Tibial nerve (tissue), 4 donors: ENCODE data around the gene EP300. TPM values are rescaled to one million over a fixed set of nuclear protein-coding genes. Genes with fewer than 3 reads are reported as not detected.

ENCODE experiments used
- DNase-seq, 2 donors: peaks; one replicate each; pipeline ENCODE4 v3.0.0-alpha.2; 2019; ENCODE audit warnings: low spot score in 2 of 2
- H3K27ac ChIP-seq, 4 donors: fragments of 200-600 bp; sonication (generic) in 3 of 4; one replicate each; pipeline ENCODE4 v1.5.1; 2017 to 2019; ENCODE audit warnings: mild to moderate bottlenecking in 1 of 4
- H3K27me3 ChIP-seq, 2 donors: fragments of 200-600 bp; sonication (generic) in 1 of 2; one replicate each; pipeline versions ENCODE4 v1.5.1 to v1.6.0; 2017 to 2019
- H3K36me3 ChIP-seq, 3 donors: fragments of 200-600 bp; sonication (generic); one replicate each; pipeline ENCODE4 v1.5.1; 2018 to 2019
- H3K4me1 ChIP-seq, 4 donors: fragments of 200-600 bp; sonication (generic) in 3 of 4; one replicate each; pipeline ENCODE4 v1.5.1; 2017 to 2019
- H3K4me3 ChIP-seq, 4 donors: fragments of 200-600 bp; sonication (generic) in 3 of 4; one replicate each; pipeline ENCODE4 v1.5.1; 2017 to 2019; ENCODE audit warnings: mild to moderate bottlenecking in 1 of 4, moderate library complexity in 1 of 4
- H3K9me3 ChIP-seq, 4 donors: fragments of 200-600 bp; sonication (generic) in 3 of 4; one replicate each; pipeline ENCODE4 v1.5.1; 2017 to 2019
- CTCF ChIP-seq, 5 experiments: fragments of 200-600 bp in 3 of 5; fragments of 450-650 bp in 2 of 5; sonication (generic) in 3 of 5; IDR thresholded peaks; one replicate each; pipeline ENCODE4 v1.5.1; 2016 to 2019; ENCODE audit warnings: antibody characterized with exemption in 5 of 5, mild to moderate bottlenecking in 3 of 5, moderate library complexity in 2 of 5
- EP300 ChIP-seq, 2 donors: sonication (generic); formaldehyde crosslinking; IDR thresholded peaks; one replicate each; pipeline ENCODE4 v1.6.1; 2017; ENCODE audit warnings: antibody characterized with exemption in 2 of 2, mild to moderate bottlenecking in 1 of 2
- POLR2A ChIP-seq, 2 donors: fragments of 450-650 bp; IDR thresholded peaks; one replicate each; pipeline ENCODE4 v1.6.1; 2017; ENCODE audit warnings: antibody characterized with exemption in 2 of 2, mild to moderate bottlenecking in 2 of 2, moderate library complexity in 2 of 2
- WGBS, 2 donors: methylation state at CpG; one replicate each; pipeline ENCODE4 v1.1.5; 2018; 5-methylcytosine and 5-hydroxymethylcytosine counted together
- total RNA-seq, 4 donors: library from RNA; depleted of rRNA; stranded (reverse); fragments of >200 nt; gene quantifications; one replicate each; pipeline ENCODE4 v1.1.0, GENCODE V29; 2016

The EP300 gene
- total RNA-seq, 4 donors from 2014 or later: 75.8 to 97.7 (median 87.7) TPM

- H3K36me3 ChIP-seq: peaks cover 0 to 36% (median 0%) of the 10 kb centered on the region in 3 donors
- TF ChIP-seq CTCF (IDR thresholded peaks at IDR 0.05) (peak in 1 of 5 experiments; percentile 25), POLR2A (IDR thresholded peaks at IDR 0.05) (peak in 1 of 2 donors; percentile 54), EP300 (IDR thresholded peaks at IDR 0.05) (peak; percentile 63 to 81)
- 1 to 3% methylated on average over 35 to 46 of the region's 47 CpGs for WGBS, 2 donors
Observed at GRCh38 chr22:41204992-41205900, 112.9 kb downstream of the EP300 start, which contains the start of gene L3MBTL2. L3MBTL2 (plus strand) TSS chr22:41205312; CDS start chr22:41205363, 51 bp downstream.

DNA sequence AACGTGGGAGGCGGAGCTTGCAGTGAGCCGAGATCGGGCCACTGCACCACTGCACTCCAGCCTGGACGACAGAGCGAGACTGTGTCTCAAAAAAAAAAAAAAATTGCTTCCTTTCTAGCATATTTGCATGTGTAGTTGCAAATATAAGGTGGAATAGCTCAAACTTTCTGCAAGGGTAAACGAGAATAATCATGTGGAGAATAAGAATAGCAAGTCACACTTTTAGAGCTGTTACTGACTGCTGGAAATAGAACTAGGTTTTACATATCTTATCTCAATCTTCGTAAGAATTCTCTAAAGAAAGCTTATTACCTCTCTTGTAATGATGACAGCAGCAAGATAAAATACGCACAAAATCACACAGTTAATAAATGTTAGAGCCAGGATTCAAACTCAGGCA lies 114.3 kb downstream of the EP300 start:
- Histone ChIP-seq H3K27me3 (no peaks in the 10 kb centered on the region), H3K4me3 (no peak overlapping the region), H3K4me1 (peaks cover 0 to 16% (median 5%) of the 10 kb centered on the region in 4 donors), H3K9me3 (no peaks in the 10 kb centered on the region), H3K27ac (no peak overlapping the region), H3K36me3 (peaks cover 0 to 50% (median 0%) of the 10 kb centered on the region in 3 donors)
- WGBS, 2 donors: 94 to 95% methylated on average over 9 of the region's 9 CpGs
- TF ChIP-seq POLR2A (IDR thresholded peaks at IDR 0.05) (no peak), CTCF (IDR thresholded peaks at IDR 0.05) (no peak), EP300 (IDR thresholded peaks at IDR 0.05) (no peak)
- no peak for DNase-seq

More at GRCh38 chr22:41204992-41205900, 112.9 kb downstream of the EP300 start, which contains the start of gene L3MBTL2:
- no peaks in the 10 kb centered on the region for H3K27me3 ChIP-seq
- peaks cover 0 to 16% (median 5%) of the 10 kb centered on the region in 4 donors for H3K4me1 ChIP-seq
- peak within 1 kb of the TSS in 3 of 4 donors; percentile 77 to 87 (median 79) for H3K27ac ChIP-seq
- peak; percentile 95 to 98 for DNase-seq
- H3K4me3 ChIP-seq: peak within 1 kb of the TSS; percentile 51 to 90 (median 69)
- no peaks in the 10 kb centered on the region for H3K9me3 ChIP-seq

- no peak for DNase-seq
- Histone ChIP-seq H3K4me1 (peaks cover 0 to 27% (median 18%) of the 10 kb centered on the region in 4 donors), H3K27me3 (no peaks in the 10 kb centered on the region), H3K36me3 (peaks cover 0 to 78% (median 0%) of the 10 kb centered on the region in 3 donors), H3K4me3 (no peak overlapping the region), H3K27ac (no peak overlapping the region), H3K9me3 (no peaks in the 10 kb centered on the region)
- no peak for TF ChIP-seq CTCF (IDR thresholded peaks at IDR 0.05)
- no peak for TF ChIP-seq POLR2A (IDR thresholded peaks at IDR 0.05)
- no peak for TF ChIP-seq EP300 (IDR thresholded peaks at IDR 0.05)
- 96 to 99% methylated on average over 10 of the region's 10 CpGs for WGBS, 2 donors
Observed at GRCh38 chr22:41215409-41215808, 123.0 kb downstream of the EP300 start.

DNA sequence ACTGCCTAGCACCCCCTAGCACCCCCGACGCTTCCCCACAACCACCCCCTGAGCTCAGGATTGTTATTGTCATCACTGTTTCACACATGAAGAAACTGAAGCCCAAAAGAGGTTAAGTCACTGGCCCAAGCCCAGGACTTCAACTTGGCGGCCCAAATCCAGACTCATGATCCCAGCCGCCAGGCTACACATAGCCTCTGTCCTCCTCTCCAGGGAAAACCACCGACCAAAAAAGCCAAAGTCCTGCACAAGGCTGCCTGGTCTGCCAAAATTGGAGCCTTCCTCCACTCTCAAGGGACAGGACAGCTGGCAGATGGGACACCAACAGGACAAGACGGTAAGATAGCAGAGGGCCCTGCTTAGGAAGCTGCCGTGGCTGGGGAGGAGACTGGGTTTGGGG lies 123.5 kb downstream of the EP300 start:
- H3K36me3 ChIP-seq: peaks cover under 1 to 78% (median 3%) of the 10 kb centered on the region in 3 donors
- H3K4me1 ChIP-seq: peaks cover 0 to 27% (median 18%) of the 10 kb centered on the region in 4 donors
- TF ChIP-seq POLR2A (IDR thresholded peaks at IDR 0.05): no peak
- TF ChIP-seq CTCF (IDR thresholded peaks at IDR 0.05): no peak
- TF ChIP-seq EP300 (IDR thresholded peaks at IDR 0.05): no peak
- DNase-seq: no peak
- no peaks in the 10 kb centered on the region for H3K9me3 ChIP-seq
- H3K4me3 ChIP-seq: no peak overlapping the region
- 94 to 96% methylated on average over 7 of the region's 7 CpGs for WGBS, 2 donors
- no peaks in the 10 kb centered on the region for H3K27me3 ChIP-seq
- H3K27ac ChIP-seq: peak overlapping the region in 2 of 4 donors; percentile 89

DNA sequence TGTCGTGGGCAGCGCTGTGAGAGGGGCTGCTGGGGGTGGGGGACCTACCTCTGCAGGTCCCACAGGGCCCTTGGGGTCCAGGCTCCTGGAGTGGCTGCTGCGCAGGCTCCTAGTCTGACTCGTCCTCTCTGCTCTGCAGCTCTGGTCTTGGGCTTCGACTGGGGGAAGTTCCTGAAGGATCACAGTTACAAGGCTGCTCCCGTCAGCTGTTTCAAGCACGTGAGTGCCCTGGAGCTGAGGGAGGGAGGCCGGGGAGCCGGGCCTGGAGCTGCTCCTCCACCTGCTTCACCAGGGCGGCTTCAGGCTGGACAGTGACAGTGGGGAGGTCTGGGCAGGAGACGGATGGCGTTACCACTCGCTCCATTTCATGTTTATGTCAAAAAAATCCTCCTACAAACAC lies 124.6 kb downstream of the EP300 start:
- WGBS, 2 donors: 68 to 71% methylated on average over 12 to 13 of the region's 13 CpGs
- Histone ChIP-seq H3K4me1 (peaks cover 0 to 27% (median 18%) of the 10 kb centered on the region in 4 donors), H3K36me3 (peaks cover 9 to 79% (median 9%) of the 10 kb centered on the region in 3 donors), H3K27ac (peak overlapping the region; percentile 74 to 89 (median 84)), H3K4me3 (peak overlapping the region in 2 of 4 donors; percentile 9 to 21), H3K9me3 (no peaks in the 10 kb centered on the region), H3K27me3 (no peaks in the 10 kb centered on the region)
- no peak for DNase-seq
- TF ChIP-seq CTCF (IDR thresholded peaks at IDR 0.05) (no peak), POLR2A (IDR thresholded peaks at IDR 0.05) (no peak), EP300 (IDR thresholded peaks at IDR 0.05) (no peak)
